ENCODE results near the gene C1QTNF4. TPM values are rescaled to one million over a fixed set of nuclear protein-coding genes. Genes with fewer than 3 reads are reported as not detected.

Gene C1QTNF4
- total RNA-seq, 2 experiments from 2014 or later = 3.6 TPM; not detected in 1

DNA sequence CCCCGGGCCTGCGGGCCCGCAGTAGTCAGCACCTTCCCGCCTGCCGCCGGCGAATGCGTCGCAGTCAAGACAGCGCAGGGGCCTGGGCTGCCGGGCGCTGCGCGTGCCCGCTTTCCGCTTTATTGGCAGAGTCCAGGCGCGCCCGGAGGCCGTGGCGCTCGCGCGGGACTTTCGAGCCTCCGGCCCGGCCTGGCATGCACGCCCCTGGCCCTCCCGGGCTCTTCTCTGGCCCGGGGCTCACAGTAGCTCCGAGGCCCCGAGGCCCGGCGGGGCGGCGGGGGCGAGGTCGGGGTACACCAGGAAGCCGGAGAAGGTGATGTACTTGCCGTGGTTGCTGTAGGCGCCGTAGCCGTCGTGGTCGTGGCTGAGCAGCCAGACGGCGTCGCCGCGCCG lies 4.6 kb downstream of the C1QTNF4 start:
- Histone ChIP-seq H2AFZ (ENCODE audit: low read length) (no peak overlapping the region), H3K4me1 (ENCODE audit: insufficient read depth, low read length, poor library complexity, severe bottlenecking) (peaks cover 6% of the 10 kb centered on the region), H3K9me3 (ENCODE audit: low read length) (no peaks in the 10 kb centered on the region), H3K9me2 (ENCODE audit: insufficient read depth, low read length) (no peaks in the 10 kb centered on the region), H3K4me2 (ENCODE audit: low read length) (no peak overlapping the region), H3K79me2 (ENCODE audit: insufficient read depth, low read depth, low read length) (no peaks in the 10 kb centered on the region), H3K36me3 (ENCODE audit: insufficient read depth, low read length) (peaks cover 18% of the 10 kb centered on the region), H3K4me3 (ENCODE audit: low read depth, low read length, poor library complexity, severe bottlenecking) (no peak overlapping the region), H3K27ac (ENCODE audit: low read depth, low read length, poor library complexity, severe bottlenecking) (no peak overlapping the region), H4K20me1 (ENCODE audit: insufficient read depth, low read length) (no peaks in the 10 kb centered on the region)
- no peak for TF ChIP-seq EZH2phosphoT487 (IDR thresholded peaks at IDR 0.05; ENCODE audit: borderline replicate concordance, low read depth, low read length)
- TF ChIP-seq, protein P1, sequence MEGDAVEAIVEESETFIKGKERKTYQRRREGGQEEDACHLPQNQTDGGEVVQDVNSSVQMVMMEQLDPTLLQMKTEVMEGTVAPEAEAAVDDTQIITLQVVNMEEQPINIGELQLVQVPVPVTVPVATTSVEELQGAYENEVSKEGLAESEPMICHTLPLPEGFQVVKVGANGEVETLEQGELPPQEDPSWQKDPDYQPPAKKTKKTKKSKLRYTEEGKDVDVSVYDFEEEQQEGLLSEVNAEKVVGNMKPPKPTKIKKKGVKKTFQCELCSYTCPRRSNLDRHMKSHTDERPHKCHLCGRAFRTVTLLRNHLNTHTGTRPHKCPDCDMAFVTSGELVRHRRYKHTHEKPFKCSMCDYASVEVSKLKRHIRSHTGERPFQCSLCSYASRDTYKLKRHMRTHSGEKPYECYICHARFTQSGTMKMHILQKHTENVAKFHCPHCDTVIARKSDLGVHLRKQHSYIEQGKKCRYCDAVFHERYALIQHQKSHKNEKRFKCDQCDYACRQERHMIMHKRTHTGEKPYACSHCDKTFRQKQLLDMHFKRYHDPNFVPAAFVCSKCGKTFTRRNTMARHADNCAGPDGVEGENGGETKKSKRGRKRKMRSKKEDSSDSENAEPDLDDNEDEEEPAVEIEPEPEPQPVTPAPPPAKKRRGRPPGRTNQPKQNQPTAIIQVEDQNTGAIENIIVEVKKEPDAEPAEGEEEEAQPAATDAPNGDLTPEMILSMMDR (conservative IDR thresholded peaks at IDR 0.05; ENCODE audit: low read length) = no peak
- no peak for DNase-seq (ENCODE audit: low spot score)
- intact Hi-C loops (cut with micrococcal nuclease; ENCODE audit: unreplicated experiment) = no loop called here
- ChIA-PET POLR2A (no interaction called here), CTCF (ENCODE audit: unreplicated experiment) (no interaction called here)
- BruUV-seq (replicated peaks) = no TSS peak

DNA sequence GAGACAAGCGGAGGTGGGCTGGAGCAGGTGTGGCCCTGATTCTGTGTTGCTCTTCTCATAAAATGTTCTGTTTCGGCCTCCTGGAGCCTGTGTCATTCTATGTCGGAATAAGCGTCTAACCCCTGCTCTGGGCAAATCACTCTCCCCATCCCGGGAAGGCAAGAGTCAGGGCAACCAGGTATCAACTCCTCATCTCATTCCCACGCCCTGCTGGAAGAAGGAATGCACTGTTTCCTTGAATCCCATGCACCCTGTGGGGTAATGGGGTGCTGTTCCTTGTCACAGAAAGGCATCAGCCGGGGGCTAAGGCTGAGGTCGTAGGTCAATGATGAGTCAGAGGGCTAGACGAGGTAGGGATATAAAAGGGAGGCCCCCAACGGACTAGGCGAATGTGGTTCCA lies 5.1 kb downstream of the C1QTNF4 start:
- Histone ChIP-seq H3K36me3 (ENCODE audit: insufficient read depth, low read length) (peaks cover 23% of the 10 kb centered on the region), H2AFZ (ENCODE audit: low read length) (no peak overlapping the region), H3K9me2 (ENCODE audit: insufficient read depth, low read length) (no peaks in the 10 kb centered on the region), H3K79me2 (ENCODE audit: insufficient read depth, low read depth, low read length) (no peaks in the 10 kb centered on the region), H3K9me3 (ENCODE audit: low read length) (no peaks in the 10 kb centered on the region), H3K4me1 (ENCODE audit: insufficient read depth, low read length, poor library complexity, severe bottlenecking) (peaks cover 6% of the 10 kb centered on the region), H3K27ac (ENCODE audit: low read depth, low read length, poor library complexity, severe bottlenecking) (no peak overlapping the region), H3K4me2 (ENCODE audit: low read length) (no peak overlapping the region), H4K20me1 (ENCODE audit: insufficient read depth, low read length) (no peaks in the 10 kb centered on the region), H3K4me3 (ENCODE audit: low read depth, low read length, poor library complexity, severe bottlenecking) (no peak overlapping the region)
- BruUV-seq (replicated peaks) = no TSS peak
- intact Hi-C loops (cut with micrococcal nuclease; ENCODE audit: unreplicated experiment) = no loop called here
- TF ChIP-seq, protein P1 (conservative IDR thresholded peaks at IDR 0.05; ENCODE audit: low read length) = no peak
- TF ChIP-seq EZH2phosphoT487 (IDR thresholded peaks at IDR 0.05; ENCODE audit: borderline replicate concordance, low read depth, low read length) = no peak
- ChIA-PET CTCF (ENCODE audit: unreplicated experiment) (interaction anchor here (0.6 kb wide), 1 partner anchor 99 kb away, joined by 3 read pairs; no protein-coding TSS in a partner anchor), POLR2A (no interaction called here)
- no peak for DNase-seq (ENCODE audit: low spot score)

DNA sequence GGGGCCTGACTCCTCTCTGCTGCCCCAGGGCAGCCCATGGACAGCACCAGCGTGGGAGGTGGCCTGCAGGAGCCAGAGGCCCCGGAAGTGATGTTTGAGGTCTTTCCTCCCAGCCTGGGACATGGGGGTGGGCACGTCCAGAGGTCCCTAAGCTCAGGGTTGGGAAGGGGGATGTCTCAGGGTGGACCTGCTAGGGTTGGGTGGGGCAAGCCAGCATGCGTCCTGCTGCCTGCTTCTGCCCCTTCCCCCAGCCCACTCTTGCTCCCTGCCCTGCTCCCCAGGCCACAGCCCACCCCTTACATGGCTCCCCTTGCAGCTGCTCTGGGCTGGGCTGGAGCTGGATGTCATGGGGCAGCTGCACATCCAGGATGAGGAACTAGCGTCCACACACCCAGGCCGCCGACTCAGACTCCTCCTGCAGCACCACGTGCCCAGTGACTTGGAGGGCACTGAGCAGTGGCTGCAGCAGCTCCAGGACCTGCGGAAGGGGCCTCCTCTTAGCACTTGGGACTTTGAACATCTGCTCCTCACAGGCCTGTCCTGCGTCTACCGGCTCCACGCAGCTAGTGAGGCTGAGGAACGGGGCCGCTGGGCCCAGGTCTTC lies 6.4 kb downstream of the C1QTNF4 start:
- Histone ChIP-seq H3K27ac (ENCODE audit: low read depth, low read length, poor library complexity, severe bottlenecking) (no peak overlapping the region), H3K9me2 (ENCODE audit: insufficient read depth, low read length) (no peaks in the 10 kb centered on the region), H3K4me3 (ENCODE audit: low read depth, low read length, poor library complexity, severe bottlenecking) (no peak overlapping the region), H4K20me1 (ENCODE audit: insufficient read depth, low read length) (no peaks in the 10 kb centered on the region), H3K4me1 (ENCODE audit: insufficient read depth, low read length, poor library complexity, severe bottlenecking) (peaks cover 6% of the 10 kb centered on the region), H3K9me3 (ENCODE audit: low read length) (no peaks in the 10 kb centered on the region), H3K4me2 (ENCODE audit: low read length) (no peak overlapping the region), H3K36me3 (ENCODE audit: insufficient read depth, low read length) (peaks cover 35% of the 10 kb centered on the region), H2AFZ (ENCODE audit: low read length) (no peak overlapping the region), H3K79me2 (ENCODE audit: insufficient read depth, low read depth, low read length) (no peaks in the 10 kb centered on the region)
- intact Hi-C loops (cut with micrococcal nuclease; ENCODE audit: unreplicated experiment) = no loop called here
- ChIA-PET POLR2A (no interaction called here), CTCF (ENCODE audit: unreplicated experiment) (no interaction called here)
- DNase-seq (ENCODE audit: low spot score) = no peak
- TF ChIP-seq, protein P1 (conservative IDR thresholded peaks at IDR 0.05; ENCODE audit: low read length) = no peak
- no peak for TF ChIP-seq EZH2phosphoT487 (IDR thresholded peaks at IDR 0.05; ENCODE audit: borderline replicate concordance, low read depth, low read length)
- no TSS peak for BruUV-seq (replicated peaks)

Data from OCI-LY7 (cell line).